PC-9 (cell line): ENCODE data around the gene CSNK1G2.

Source experiments
- CTCF ChIP-seq: fragments of 200-600 bp; sonication (generic); conservative IDR thresholded peaks from 2 replicates; pipeline ENCODE4 v1.6.1; 2017; ENCODE audit warnings: mixed run types, antibody characterized with exemption, mild to moderate bottlenecking, moderate library complexity
- EZH2 ChIP-seq: fragments of 200-600 bp; sonication (generic); IDR thresholded peaks from 2 replicates; pipeline ENCODE4 v1.8.0; 2017; ENCODE audit warnings: antibody characterized with exemption, low read depth

GRCh38 chr19:1945899-1946298, 4.9 kb downstream of the CSNK1G2 start:
- TF ChIP-seq CTCF (peak; percentile 57), EZH2 (no peak)
